Neural cell (in vitro differentiated cells): ENCODE results near the gene RGS19. TPM values are rescaled to one million over a fixed set of nuclear protein-coding genes. Genes with fewer than 3 reads are reported as not detected.
"Not testable (repeated sequence)": the region's sequence is repeated elsewhere in the genome, so short reads cannot be mapped to it uniquely, and the experiment has no call there.

Source experiments
- H2AFZ ChIP-seq: fragments of 200-600, 300-800 bp; sonication (generic), shearing (Covaris generic); 2 replicates; pipeline ENCODE4 v1.6.0; 2014; ENCODE audit warnings: low read depth, mild to moderate bottlenecking, antibody characterized with exemption, low read length, moderate library complexity
- H3F3A ChIP-seq: fragments of 200-600 bp; shearing (Covaris generic); 2 replicates; pipeline ENCODE4 v1.6.1; 2016; ENCODE audit warnings: mild to moderate bottlenecking, moderate library complexity, mixed read lengths, antibody characterized with exemption, low read length; ENCODE audit not compliant: insufficient read depth, poor library complexity, severe bottlenecking
- H3K27ac ChIP-seq: fragments of 200-600, 300-800 bp; sonication (generic), shearing (Covaris generic); 2 replicates; pipeline ENCODE4 v1.5.1; 2014; ENCODE audit warnings: mild to moderate bottlenecking, low read length, moderate library complexity
- H3K27me3 ChIP-seq: fragments of 300-800, 200-600 bp; sonication (generic), shearing (Covaris generic); 2 replicates; pipeline ENCODE4 v1.6.0; 2014; ENCODE audit warnings: mild to moderate bottlenecking, low read depth, low read length, moderate library complexity; ENCODE audit not compliant: insufficient read depth
- H3K36me3 ChIP-seq: fragments of 300-800, 200-600 bp; sonication (generic), shearing (Covaris generic); 2 replicates; pipeline ENCODE4 v1.5.1; 2014; ENCODE audit warnings: mild to moderate bottlenecking, antibody characterized with exemption, low read length, moderate library complexity; ENCODE audit not compliant: insufficient read depth
- H3K4me2 ChIP-seq: fragments of 300-800, 200-600 bp; sonication (generic), shearing (Covaris generic); 2 replicates; pipeline ENCODE4 v1.6.0; 2014; ENCODE audit warnings: mild to moderate bottlenecking, low read length
- H3K4me3 ChIP-seq: fragments of 300-800, 200-600 bp; sonication (generic), shearing (Covaris generic); 2 replicates; pipeline ENCODE4 v1.5.1; 2014; ENCODE audit warnings: mild to moderate bottlenecking, low read length, moderate library complexity
- H3K79me2 ChIP-seq: fragments of 200-600 bp; shearing (Covaris generic); replicated peaks from 2 replicates; pipeline ENCODE4 v1.6.0; 2014; ENCODE audit warnings: mild to moderate bottlenecking, low read length, moderate library complexity; ENCODE audit not compliant: insufficient read depth
- H3K9ac ChIP-seq: fragments of 300-800, 200-600 bp; sonication (generic), shearing (Covaris generic); 2 replicates; pipeline ENCODE4 v1.6.1; 2016; ENCODE audit warnings: mild to moderate bottlenecking, low read length, mixed read lengths
- H3K9me2 ChIP-seq: fragments of 200-600 bp; shearing (Covaris generic); 2 replicates; pipeline ENCODE4 v1.6.1; 2016; ENCODE audit warnings: mild to moderate bottlenecking, low read length, mixed read lengths; ENCODE audit not compliant: insufficient read depth
- H3K9me3 ChIP-seq: fragments of 200-600, 300-800 bp; sonication (generic), shearing (Covaris generic); 2 replicates; pipeline ENCODE4 v1.6.1; 2016; ENCODE audit warnings: mild to moderate bottlenecking, mixed run types, low read length, moderate library complexity, mixed read lengths
- H4K20me1 ChIP-seq: fragments of 200-600 bp; shearing (Covaris generic); 2 replicates; pipeline ENCODE4 v1.6.1; 2016; ENCODE audit warnings: mild to moderate bottlenecking, mixed run types; ENCODE audit not compliant: insufficient read depth
- EZH2 ChIP-seq: fragments of 200-600, 300-800 bp; shearing (Covaris generic), sonication (generic); IDR thresholded peaks from 2 replicates; pipeline ENCODE4 v1.6.1; 2014; ENCODE audit warnings: antibody characterized with exemption, low read length, borderline replicate concordance, mild to moderate bottlenecking; ENCODE audit not compliant: insufficient read depth, poor library complexity, severe bottlenecking
- MXI1 ChIP-seq: fragments of 450-650 bp; conservative IDR thresholded peaks from 2 replicates; pipeline ENCODE4 v1.6.1; 2014; ENCODE audit warnings: antibody characterized with exemption, mild to moderate bottlenecking; ENCODE audit not compliant: poor library complexity, severe bottlenecking
- RAD21 ChIP-seq: fragments of 450-650 bp; conservative IDR thresholded peaks from 2 replicates; pipeline ENCODE4 v1.6.1; 2014; ENCODE audit warnings: antibody characterized with exemption, mild to moderate bottlenecking, moderate library complexity
- SMC3 ChIP-seq: fragments of 450-650 bp; conservative IDR thresholded peaks from 2 replicates; pipeline ENCODE4 v1.6.1; 2014; ENCODE audit warnings: antibody characterized with exemption, mild to moderate bottlenecking, moderate library complexity; ENCODE audit not compliant: poor library complexity
- polyA minus RNA-seq: library from RNA; depleted of rRNA, polyadenylated mRNA; stranded (reverse); fragments of >200 nt; gene quantifications from 2 replicates; pipeline ENCODE4 v1.2.3, GENCODE V29; 2014
- polyA plus RNA-seq: library from polyadenylated mRNA; depleted of rRNA; stranded (reverse); fragments of >200 nt; gene quantifications from 2 replicates; pipeline ENCODE4 v1.2.3, GENCODE V29; 2014

Gene RGS19, protein sequence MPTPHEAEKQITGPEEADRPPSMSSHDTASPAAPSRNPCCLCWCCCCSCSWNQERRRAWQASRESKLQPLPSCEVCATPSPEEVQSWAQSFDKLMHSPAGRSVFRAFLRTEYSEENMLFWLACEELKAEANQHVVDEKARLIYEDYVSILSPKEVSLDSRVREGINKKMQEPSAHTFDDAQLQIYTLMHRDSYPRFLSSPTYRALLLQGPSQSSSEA
- polyA plus RNA-seq, result 2.6 and 3.4 TPM in 2 replicates
- polyA minus RNA-seq, result 1.5 and 2.5 TPM in 2 replicates

DNA sequence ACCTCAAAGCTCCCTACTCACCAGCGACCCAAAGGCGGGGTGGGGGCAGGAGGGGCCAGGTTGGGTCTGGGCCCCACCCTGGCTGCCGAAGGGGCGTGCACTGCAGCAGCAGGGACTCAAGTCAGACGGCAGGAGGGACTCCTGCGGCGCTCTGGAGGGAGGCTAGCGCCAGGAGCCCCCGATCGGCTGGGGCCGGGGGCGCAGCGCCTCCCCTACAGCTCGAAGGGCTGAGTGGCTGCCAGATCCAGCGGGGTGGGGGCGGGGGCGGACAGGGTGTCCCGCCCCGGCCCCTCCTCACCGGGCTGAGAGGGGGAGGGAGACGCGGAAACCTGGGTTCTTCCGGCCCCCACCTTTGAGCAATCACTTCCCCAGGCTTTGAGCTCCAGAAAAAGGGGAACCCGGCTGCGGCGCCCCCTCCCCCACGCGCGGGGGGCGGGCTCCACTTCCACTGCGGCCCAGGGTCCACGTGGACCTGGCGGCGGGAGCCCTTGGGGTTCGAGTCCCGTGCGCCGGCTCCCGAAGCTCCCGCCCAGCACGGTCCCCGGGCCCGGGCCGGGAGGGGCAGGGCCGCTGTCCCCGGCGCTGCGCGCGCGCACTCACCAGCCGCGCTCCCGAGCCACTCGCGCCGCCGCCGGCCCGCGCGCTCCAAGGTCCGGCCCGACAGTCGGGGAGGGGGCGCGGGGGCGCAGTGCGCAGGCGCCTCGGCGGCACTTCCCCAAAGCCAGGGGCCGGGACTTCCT, at the start of gene RGS19:
RGS19 (minus strand) TSS at position 246 of the 740 bp plus-strand sequence. CDS start 2,632 bp downstream, outside the sequence.
- H3K4me3 ChIP-seq, result peak within 1 kb of the TSS; percentile 70
- H4K20me1 ChIP-seq, result no peaks in the 10 kb centered on the region
- no peaks in the 10 kb centered on the region for H3K9me2 ChIP-seq
- peak within 1 kb of the TSS; percentile 35 for H3K4me2 ChIP-seq
- H2AFZ ChIP-seq, result no peak within 1 kb of the TSS
- TF ChIP-seq EZH2 (no peak), MXI1 (peak; percentile 50)
- no peaks in the 10 kb centered on the region for H3K36me3 ChIP-seq
- H3K79me2 ChIP-seq, result no peaks in the 10 kb centered on the region
- H3K9me3 ChIP-seq, result no peaks in the 10 kb centered on the region
- H3K9ac ChIP-seq, result peak within 1 kb of the TSS; percentile 60
- no peak within 1 kb of the TSS for H3K27ac ChIP-seq
- peaks cover 13% of the 10 kb centered on the region for H3K27me3 ChIP-seq
- H3F3A ChIP-seq, result no peaks in the 10 kb centered on the region

DNA sequence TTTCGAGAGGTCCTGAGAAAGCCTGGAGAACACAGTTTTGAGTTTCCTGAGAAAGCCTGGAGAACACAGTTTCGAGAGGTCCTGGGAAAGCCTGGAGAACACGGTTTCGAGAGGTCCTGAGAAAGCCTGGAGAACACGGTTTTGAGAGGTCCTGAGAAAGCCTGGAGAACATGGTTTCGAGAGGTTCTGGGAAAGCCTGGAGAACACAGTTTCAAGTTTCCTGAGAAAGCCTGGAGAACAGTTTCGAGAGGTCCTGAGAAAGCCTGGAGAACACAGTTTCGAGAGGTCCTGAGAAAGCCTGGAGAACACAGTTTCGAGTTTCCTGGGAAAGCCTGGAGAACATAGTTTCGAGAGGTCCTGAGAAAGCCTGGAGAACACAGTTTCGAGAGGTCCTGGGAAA, 44.2 kb upstream of the RGS19 start:
- H3K9me2 ChIP-seq, H3K36me3 ChIP-seq, H3K9me3 ChIP-seq, H3K27me3 ChIP-seq, H3K79me2 ChIP-seq, H2AFZ ChIP-seq, H3K27ac ChIP-seq, H3F3A ChIP-seq, H3K9ac ChIP-seq, H3K4me3 ChIP-seq, H4K20me1 ChIP-seq, H3K4me2 ChIP-seq: not testable (repeated sequence)

DNA sequence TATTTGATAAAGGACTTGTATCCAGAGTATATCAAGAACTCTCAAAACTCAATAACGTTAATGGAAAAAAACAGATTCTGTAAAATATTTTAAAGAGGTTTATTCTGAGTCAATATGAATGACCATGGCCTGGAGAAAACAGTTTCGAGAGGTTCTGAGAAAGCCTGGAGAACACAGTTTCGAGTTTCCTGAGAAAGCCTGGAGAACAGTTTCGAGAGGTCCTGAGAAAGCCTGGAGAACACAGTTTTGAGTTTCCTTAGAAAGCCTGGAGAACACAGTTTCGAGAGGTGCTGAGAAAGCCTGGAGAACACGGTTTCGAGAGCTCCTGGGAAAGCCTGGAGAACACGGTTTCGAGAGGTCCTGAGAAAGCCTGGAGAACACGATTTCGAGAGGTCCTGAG, 43.6 kb upstream of the RGS19 start:
- H3K9ac ChIP-seq, H2AFZ ChIP-seq, H3F3A ChIP-seq, H3K9me3 ChIP-seq, H3K4me2 ChIP-seq, H3K27ac ChIP-seq, H3K79me2 ChIP-seq, H3K36me3 ChIP-seq, H3K27me3 ChIP-seq, H3K4me3 ChIP-seq, H3K9me2 ChIP-seq, H4K20me1 ChIP-seq: not testable (repeated sequence)

DNA sequence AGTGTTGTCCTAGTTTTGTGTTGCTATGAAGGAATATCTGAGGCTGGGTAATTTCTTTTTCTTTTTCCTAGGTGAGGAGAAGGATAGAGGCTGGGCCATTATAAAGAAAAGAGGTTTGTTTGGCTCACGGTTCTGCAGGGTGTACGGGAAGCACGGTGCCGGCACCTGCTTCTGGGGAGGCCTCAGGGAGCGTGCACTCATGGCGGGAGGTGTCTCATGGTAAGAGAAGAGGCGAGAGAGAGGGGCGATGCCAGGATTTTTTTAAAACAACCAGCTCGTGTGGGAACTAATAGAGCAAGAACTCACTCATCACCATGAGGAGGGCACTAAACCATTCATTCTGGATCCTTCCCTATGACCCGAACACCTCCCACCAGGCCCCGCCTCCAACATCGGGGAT, 42.3 kb upstream of the RGS19 start:
- H3K36me3 ChIP-seq, result no peaks in the 10 kb centered on the region
- H3K9me2 ChIP-seq, result no peaks in the 10 kb centered on the region
- no peak overlapping the region for H2AFZ ChIP-seq
- TF ChIP-seq RAD21 (no peak), SMC3 (no peak), MXI1 (no peak), EZH2 (no peak)
- H3F3A ChIP-seq, result no peaks in the 10 kb centered on the region
- H3K27me3 ChIP-seq, result no peaks in the 10 kb centered on the region
- no peak overlapping the region for H3K9ac ChIP-seq
- H3K4me2 ChIP-seq, result no peak overlapping the region
- H3K79me2 ChIP-seq, result no peaks in the 10 kb centered on the region
- no peak overlapping the region for H3K4me3 ChIP-seq
- no peak overlapping the region for H3K27ac ChIP-seq
- H4K20me1 ChIP-seq, result no peaks in the 10 kb centered on the region
- H3K9me3 ChIP-seq, result no peaks in the 10 kb centered on the region
